ENCODE measurements around the gene PCK1.
A peak's percentile ranks its signal among the peaks of the same experiment; 100 is the strongest.

Gene PCK1

GRCh38 chr20:57573894-57574293, 13.0 kb downstream of the PCK1 start:
- peaks cover 36% of the 10 kb centered on the region for H3K27me3 Mint-ChIP-seq (ENCODE audit: low read depth)
- H3K4me1 Mint-ChIP-seq, result peaks cover 20% of the 10 kb centered on the region
- peak in 2 of 3 experiments; percentile 16 to 39 for TF ChIP-seq CTCF (IDR thresholded peaks at IDR 0.05; ENCODE audit: unreplicated experiment in 3 of 3)
- no peaks in the 10 kb centered on the region for H3K9me3 Mint-ChIP-seq
- no peaks in the 10 kb centered on the region for H3K36me3 Mint-ChIP-seq (ENCODE audit: low read depth)
- no peak overlapping the region for H3K4me3 Mint-ChIP-seq
- H3K27ac Mint-ChIP-seq, result peak overlapping the region in 1 of 3 experiments; percentile 74

GRCh38 chr20:57574954-57575353, 14.0 kb downstream of the PCK1 start:
- Mint-ChIP-seq H3K4me1 (peaks cover 27% of the 10 kb centered on the region), H3K4me3 (no peak overlapping the region), H3K27me3 (ENCODE audit: low read depth) (peaks cover 34% of the 10 kb centered on the region), H3K27ac (no peak overlapping the region), H3K9me3 (no peaks in the 10 kb centered on the region), H3K36me3 (ENCODE audit: low read depth) (no peaks in the 10 kb centered on the region)
- no peak for TF ChIP-seq CTCF (IDR thresholded peaks at IDR 0.05; ENCODE audit: unreplicated experiment in 3 of 3)

GRCh38 chr20:57576002-57576401, 15.1 kb downstream of the PCK1 start:
- Mint-ChIP-seq H3K4me1 (peaks cover 26% of the 10 kb centered on the region), H3K27me3 (ENCODE audit: low read depth) (peaks cover 31% of the 10 kb centered on the region), H3K4me3 (no peak overlapping the region), H3K9me3 (no peaks in the 10 kb centered on the region), H3K27ac (no peak overlapping the region), H3K36me3 (ENCODE audit: low read depth) (no peaks in the 10 kb centered on the region)
- no peak for TF ChIP-seq CTCF (IDR thresholded peaks at IDR 0.05; ENCODE audit: unreplicated experiment in 3 of 3)

GRCh38 chr20:57576617-57577550, 16.0 kb downstream of the PCK1 start:
- Mint-ChIP-seq H3K9me3 (no peaks in the 10 kb centered on the region), H3K4me1 (peaks cover 27% of the 10 kb centered on the region), H3K27ac (no peak overlapping the region), H3K36me3 (ENCODE audit: low read depth) (no peaks in the 10 kb centered on the region), H3K27me3 (ENCODE audit: low read depth) (peaks cover 33% of the 10 kb centered on the region), H3K4me3 (no peak overlapping the region)
- no peak for TF ChIP-seq CTCF (IDR thresholded peaks at IDR 0.05; ENCODE audit: unreplicated experiment in 3 of 3)

GRCh38 chr20:57577679-57578475, 17.0 kb downstream of the PCK1 start:
- no peak overlapping the region for H3K27ac Mint-ChIP-seq
- no peak overlapping the region for H3K4me3 Mint-ChIP-seq
- peaks cover 34% of the 10 kb centered on the region for H3K4me1 Mint-ChIP-seq
- no peaks in the 10 kb centered on the region for H3K9me3 Mint-ChIP-seq
- H3K27me3 Mint-ChIP-seq (ENCODE audit: low read depth), result peaks cover 42% of the 10 kb centered on the region
- TF ChIP-seq CTCF (IDR thresholded peaks at IDR 0.05; ENCODE audit: unreplicated experiment in 3 of 3), result no peak
- no peaks in the 10 kb centered on the region for H3K36me3 Mint-ChIP-seq (ENCODE audit: low read depth)

All from nephron (organoid).